Uterus (tissue), 4 donors: ENCODE results near the gene ACOT9. TPM values are rescaled to one million over a fixed set of nuclear protein-coding genes. Genes with fewer than 3 reads are reported as not detected.
"Not testable (repeated sequence)": the region's sequence is repeated elsewhere in the genome, so short reads cannot be mapped to it uniquely, and the experiment has no call there.

Experiments
- DNase-seq, 2 donors: peaks; one replicate each; pipeline ENCODE4 v3.0.0-alpha.2; 2019 to 2020
- H3K27ac ChIP-seq, 2 donors: fragments of 200-600 bp; sonication (generic); 1 replicate in 1 of 2; 2 replicates in 1 of 2; pipeline ENCODE4 v1.5.1; 2016 to 2018
- H3K27me3 ChIP-seq, 2 donors: fragments of 200-600 bp; sonication (generic); one replicate each; pipeline ENCODE4 v1.5.1; 2018 to 2019; ENCODE audit warnings: control low read depth in 1 of 2
- H3K36me3 ChIP-seq, 2 donors: fragments of 200-600 bp; sonication (generic); one replicate each; pipeline ENCODE4 v1.5.1; 2019; ENCODE audit warnings: control low read depth in 1 of 2
- H3K4me1 ChIP-seq, 2 donors: fragments of 200-600 bp; sonication (generic); one replicate each; pipeline ENCODE4 v1.5.1; 2018 to 2019; ENCODE audit warnings: control low read depth in 1 of 2
- H3K4me3 ChIP-seq, 2 donors: fragments of 200-600 bp; sonication (generic); 1 replicate in 1 of 2; 2 replicates in 1 of 2; pipeline ENCODE4 v1.5.1; 2018 to 2019; ENCODE audit warnings: mild to moderate bottlenecking in 1 of 2
- H3K9me3 ChIP-seq, 2 donors: fragments of 200-600 bp; sonication (generic); one replicate each; pipeline ENCODE4 v1.5.1; 2019; ENCODE audit warnings: control low read depth in 1 of 2
- CTCF ChIP-seq, 4 experiments: fragments of 200-600 bp in 2 of 4; fragments of 450-650 bp in 2 of 4; sonication (generic) in 2 of 4; IDR thresholded peaks; one replicate each; pipeline ENCODE4 v1.5.1; 2016 to 2019; ENCODE audit warnings: antibody characterized with exemption in 4 of 4, mild to moderate bottlenecking in 2 of 4, moderate library complexity in 1 of 4
- POLR2A ChIP-seq, 2 donors: fragments of 450-650 bp; IDR thresholded peaks; one replicate each; pipeline ENCODE4 v1.6.1; 2016; ENCODE audit warnings: antibody characterized with exemption in 2 of 2, mild to moderate bottlenecking in 1 of 2, moderate library complexity in 1 of 2
- intact Hi-C: fragments of 100-400 bp; cut with DNase I; formaldehyde crosslinking; loops from one replicate; pipeline ENCODE4 v1.15.1; 2023; ENCODE audit warnings: low total_unique reads
- total RNA-seq, 4 donors: library from RNA; depleted of rRNA in 3 of 4; stranded (reverse); fragments of >200 nt in 3 of 4; gene quantifications; one replicate each; pipeline versions ENCODE4 v1.1.0 to v1.2.4, GENCODE V29; 2014 to 2023
- donor health status: DM: yes; HTN: yes; CAD: no.

Gene ACOT9
- total RNA-seq, 4 donors from 2014 or later: 21.2 to 54.1 (median 44.4) TPM

GRCh38 chrX:23776363-23776762, 33.3 kb upstream of the ACOT9 start:
- Histone ChIP-seq H3K36me3 (no peaks in the 10 kb centered on the region), H3K27ac (no peak overlapping the region), H3K9me3 (no peaks in the 10 kb centered on the region), H3K27me3 (no peaks in the 10 kb centered on the region), H3K4me1 (no peaks in the 10 kb centered on the region), H3K4me3 (no peak overlapping the region)
- intact Hi-C loops: no loop called here
- DNase-seq: no peak
- TF ChIP-seq CTCF (IDR thresholded peaks at IDR 0.05): no peak
- TF ChIP-seq POLR2A (IDR thresholded peaks at IDR 0.05): no peak

- Histone ChIP-seq H3K27me3 (no peaks in the 10 kb centered on the region), H3K4me3 (no peak overlapping the region), H3K9me3 (no peaks in the 10 kb centered on the region), H3K36me3 (no peaks in the 10 kb centered on the region), H3K4me1 (no peaks in the 10 kb centered on the region), H3K27ac (no peak overlapping the region)
- TF ChIP-seq POLR2A (IDR thresholded peaks at IDR 0.05) (no peak), CTCF (IDR thresholded peaks at IDR 0.05) (no peak)
- no peak for DNase-seq
- intact Hi-C loops: no loop called here
Measured at GRCh38 chrX:23773601-23774175, 30.6 kb upstream of the ACOT9 start.

GRCh38 chrX:23771086-23771485, 28.0 kb upstream of the ACOT9 start:
- H3K27me3 ChIP-seq, H3K27ac ChIP-seq, intact Hi-C loops, H3K4me1 ChIP-seq, H3K4me3 ChIP-seq, H3K36me3 ChIP-seq, H3K9me3 ChIP-seq, DNase-seq: not testable (repeated sequence)

GRCh38 chrX:23770142-23770541, 27.1 kb upstream of the ACOT9 start:
- Histone ChIP-seq H3K27ac (no peak overlapping the region), H3K36me3 (no peaks in the 10 kb centered on the region), H3K27me3 (no peaks in the 10 kb centered on the region), H3K9me3 (no peaks in the 10 kb centered on the region), H3K4me3 (no peak overlapping the region), H3K4me1 (no peaks in the 10 kb centered on the region)
- TF ChIP-seq POLR2A (IDR thresholded peaks at IDR 0.05): no peak
- no peak for TF ChIP-seq CTCF (IDR thresholded peaks at IDR 0.05)
- no peak for DNase-seq
- intact Hi-C loops: no loop called here

GRCh38 chrX:23766650-23767551, 23.8 kb upstream of the ACOT9 start:
- Histone ChIP-seq H3K36me3 (no peaks in the 10 kb centered on the region), H3K4me1 (no peaks in the 10 kb centered on the region), H3K4me3 (no peak overlapping the region), H3K27ac (no peak overlapping the region), H3K27me3 (no peaks in the 10 kb centered on the region), H3K9me3 (no peaks in the 10 kb centered on the region)
- intact Hi-C loops: no loop called here
- no peak for DNase-seq
- no peak for TF ChIP-seq CTCF (IDR thresholded peaks at IDR 0.05)
- no peak for TF ChIP-seq POLR2A (IDR thresholded peaks at IDR 0.05)
